HEK293 (cell line): ENCODE data around the gene TADA3.

ENCODE experiments used
- CTCF ChIA-PET: fragments of 350-600 bp; formaldehyde crosslinking; extraction: SDS; loops from one replicate; lab custom pipeline; 2021; ENCODE audit warnings: antibody characterized with exemption; lab: Yijun Ruan, JAX
- POLR2A ChIA-PET: fragments of 300-600 bp; formaldehyde crosslinking; extraction: SDS; loops from one replicate; lab custom pipeline; 2020; ENCODE audit warnings: antibody characterized with exemption, inconsistent platforms; lab: Yijun Ruan, JAX
- H3K27ac ChIP-seq: fragments of 200-500 bp; sonication (Bioruptor generic); 2 replicates; pipeline ENCODE4 v1.5.1; 2014; ENCODE audit warnings: low read depth, low read length, control low read depth, inconsistent platforms; ENCODE audit errors: extremely low read depth
- H3K36me3 ChIP-seq, 2 experiments: fragments of 200-500 bp in 1 of 2; sonication (Bioruptor generic) in 1 of 2; 1 replicate in 1 of 2; 2 replicates in 1 of 2; pipeline ENCODE4 v1.5.1; 2014 to 2017; ENCODE audit warnings: inconsistent platforms in 2 of 2, low read length in 2 of 2; ENCODE audit not compliant: control insufficient read depth in 2 of 2, insufficient read depth in 1 of 2
- H3K4me1 ChIP-seq: fragments of 200-500 bp; sonication (Bioruptor generic); 2 replicates; pipeline ENCODE4 v1.5.1; 2014; ENCODE audit warnings: mild to moderate bottlenecking, low read length, inconsistent platforms; ENCODE audit not compliant: control insufficient read depth, insufficient read depth
- H3K4me3 ChIP-seq: 2 replicates; pipeline ENCODE4 v1.5.1; 2011; ENCODE audit warnings: low read depth, mild to moderate bottlenecking, control low read depth, low read length, moderate library complexity
- H3K9me3 ChIP-seq: fragments of 200-500 bp; sonication (Bioruptor generic); 2 replicates; pipeline ENCODE4 v1.5.1; 2014; ENCODE audit warnings: low read depth, low read length, inconsistent platforms; ENCODE audit not compliant: control insufficient read depth, insufficient read depth
- BCL11A ChIP-seq: fragments of 450-650 bp; formaldehyde crosslinking; IDR thresholded peaks from 2 replicates; pipeline ENCODE4 v1.5.1; 2016; ENCODE audit warnings: low read depth, missing biosample characterization, missing genetic modification characterization
- CTCF ChIP-seq: fragments of 450-650 bp; formaldehyde crosslinking; IDR thresholded peaks from 2 replicates; pipeline ENCODE4 v1.5.1; 2016; ENCODE audit warnings: missing biosample characterization, missing genetic modification characterization
- GFI1B ChIP-seq: fragments of 450-650 bp; formaldehyde crosslinking; IDR thresholded peaks from 2 replicates; pipeline ENCODE4 v1.5.1; 2016; ENCODE audit warnings: missing biosample characterization, missing genetic modification characterization
- OSR2 ChIP-seq: fragments of 450-650 bp; formaldehyde crosslinking; IDR thresholded peaks from 2 replicates; pipeline ENCODE4 v1.5.1; 2016; ENCODE audit warnings: missing biosample characterization, missing genetic modification characterization
- WT1 ChIP-seq: fragments of 450-650 bp; formaldehyde crosslinking; IDR thresholded peaks from 2 replicates; pipeline ENCODE4 v1.5.1; 2016; ENCODE audit warnings: missing biosample characterization, missing genetic modification characterization
- ZFP69B ChIP-seq: fragments of 450-650 bp; formaldehyde crosslinking; IDR thresholded peaks from 2 replicates; pipeline ENCODE4 v1.5.1; 2016; ENCODE audit warnings: missing biosample characterization, missing genetic modification characterization
- ZNF121 ChIP-seq: fragments of 450-650 bp; formaldehyde crosslinking; IDR thresholded peaks from 2 replicates; pipeline ENCODE4 v1.5.1; 2016; ENCODE audit warnings: missing biosample characterization, missing genetic modification characterization
- ZNF146 ChIP-seq: fragments of 450-650 bp; formaldehyde crosslinking; IDR thresholded peaks from 2 replicates; pipeline ENCODE4 v1.5.1; 2016; ENCODE audit warnings: missing biosample characterization, missing genetic modification characterization
- ZNF175 ChIP-seq: fragments of 450-650 bp; formaldehyde crosslinking; IDR thresholded peaks from 2 replicates; pipeline ENCODE4 v1.5.1; 2016; ENCODE audit warnings: missing biosample characterization, missing genetic modification characterization
- ZNF292 ChIP-seq: fragments of 450-650 bp; formaldehyde crosslinking; IDR thresholded peaks from 2 replicates; pipeline ENCODE4 v1.5.1; 2016; ENCODE audit warnings: low read depth, missing biosample characterization, missing genetic modification characterization, borderline replicate concordance
- ZNF311 ChIP-seq: fragments of 450-650 bp; formaldehyde crosslinking; IDR thresholded peaks from 2 replicates; pipeline ENCODE4 v1.5.1; 2017; ENCODE audit warnings: missing biosample characterization, missing genetic modification characterization, borderline replicate concordance
- ZNF335 ChIP-seq: fragments of 450-650 bp; formaldehyde crosslinking; conservative IDR thresholded peaks from 2 replicates; pipeline ENCODE4 v1.5.1; 2016; ENCODE audit warnings: missing biosample characterization, missing genetic modification characterization
- ZNF341 ChIP-seq: fragments of 450-650 bp; formaldehyde crosslinking; IDR thresholded peaks from 2 replicates; pipeline ENCODE4; 2016; ENCODE audit warnings: low read depth, missing biosample characterization, missing genetic modification characterization
- ZNF473 ChIP-seq: fragments of 450-650 bp; formaldehyde crosslinking; IDR thresholded peaks from 2 replicates; pipeline ENCODE4 v1.5.1; 2017; ENCODE audit warnings: missing biosample characterization, missing genetic modification characterization
- ZNF510 ChIP-seq: fragments of 450-650 bp; formaldehyde crosslinking; IDR thresholded peaks from 2 replicates; pipeline ENCODE4 v1.5.1; 2018; ENCODE audit warnings: mild to moderate bottlenecking, missing genetic modification characterization, missing biosample characterization; ENCODE audit not compliant: insufficient replicate concordance
- ZNF561 ChIP-seq: fragments of 450-650 bp; IDR thresholded peaks from 2 replicates; pipeline ENCODE4 v1.5.1; 2018; ENCODE audit warnings: missing biosample characterization, missing genetic modification characterization, borderline replicate concordance
- ZNF585B ChIP-seq: fragments of 450-650 bp; formaldehyde crosslinking; IDR thresholded peaks from 2 replicates; pipeline ENCODE4 v1.5.1; 2016; ENCODE audit warnings: missing biosample characterization, missing genetic modification characterization
- ZNF596 ChIP-seq: fragments of 450-650 bp; IDR thresholded peaks from 2 replicates; pipeline ENCODE4 v1.5.0; 2018; ENCODE audit warnings: missing biosample characterization, mild to moderate bottlenecking, missing genetic modification characterization, moderate library complexity
- ZNF600 ChIP-seq: fragments of 450-650 bp; formaldehyde crosslinking; IDR thresholded peaks from 2 replicates; pipeline ENCODE4 v1.5.1; 2016; ENCODE audit warnings: missing biosample characterization, missing genetic modification characterization
- ZNF626 ChIP-seq: fragments of 450-650 bp; sonication (Bioruptor Pico); formaldehyde crosslinking; IDR thresholded peaks from 2 replicates; pipeline ENCODE4 v1.5.1; 2018; ENCODE audit warnings: missing biosample characterization, missing genetic modification characterization, inconsistent platforms
- ZNF654 ChIP-seq: fragments of 450-650 bp; formaldehyde crosslinking; IDR thresholded peaks from 2 replicates; pipeline ENCODE4 v1.5.1; 2016; ENCODE audit warnings: low read depth, missing biosample characterization, missing genetic modification characterization
- ZNF692 ChIP-seq: fragments of 450-650 bp; formaldehyde crosslinking; IDR thresholded peaks from 2 replicates; pipeline ENCODE4 v1.5.1; 2016; ENCODE audit warnings: missing biosample characterization, missing genetic modification characterization
- ZNF785 ChIP-seq: fragments of 450-650 bp; formaldehyde crosslinking; IDR thresholded peaks from 2 replicates; pipeline ENCODE4 v1.5.1; 2016; ENCODE audit warnings: missing biosample characterization, missing genetic modification characterization
- TF ChIP-seq, protein P1 (sequence below): fragments of 450-650 bp; formaldehyde crosslinking; conservative IDR thresholded peaks from 2 replicates; pipeline ENCODE4 v1.5.1; 2016; ENCODE audit warnings: low read depth, missing biosample characterization, missing genetic modification characterization

Gene TADA3

GRCh38 chr3:9782770-9783169 is 9.5 kb downstream of the TADA3 start:
- Histone ChIP-seq H3K4me1 (no peaks in the 10 kb centered on the region), H3K36me3 (peaks cover 13 to 79% of the 10 kb centered on the region in 2 experiments; a peak in 2 of 3 replicates), H3K9me3 (no peaks in the 10 kb centered on the region), H3K27ac (no peak overlapping the region), H3K4me3 (no peak overlapping the region)
- TF ChIP-seq ZNF654 (tag by site-specific recombination): peak; percentile 30; the same call in 1 of the 2 replicates
- 0 out of 2 replicates have a peak, but pooled peaks have one; percentile 16 for TF ChIP-seq CTCF (tag by site-specific recombination)
- no peak for TF ChIP-seq ZNF785 (tag by site-specific recombination)
- TF ChIP-seq ZNF600: 0 out of 2 replicates have a peak, but pooled peaks have one; percentile 26
- ChIA-PET POLR2A (interaction anchor here (0.7 to 1.6 kb wide), 3 partner anchors 10 to 1935 kb away, joined by 3 to 6 read pairs (median 3); partner anchors contain the start of gene ARPC4), CTCF (interaction anchor here (0.7 to 2.0 kb wide), 5 partner anchors 9 to 569 kb away, joined by 3 to 5 read pairs (median 4); no protein-coding TSS in a partner anchor)

- POLR2A ChIA-PET: interaction anchor here (1.4 to 1.7 kb wide), 3 partner anchors 11 to 15 kb away, joined by 3 to 8 read pairs (median 6); partner anchors contain the start of genes ARPC4 and CAMK1
- CTCF ChIA-PET: interaction anchor here (0.7 to 2.0 kb wide), 5 partner anchors 8 to 569 kb away, joined by 3 to 5 read pairs (median 4); no protein-coding TSS in a partner anchor
- Histone ChIP-seq H3K4me3 (no peak overlapping the region), H3K4me1 (no peaks in the 10 kb centered on the region), H3K9me3 (no peaks in the 10 kb centered on the region), H3K36me3 (peaks cover 13 to 72% of the 10 kb centered on the region in 2 experiments; a peak in 2 of 3 replicates), H3K27ac (no peak overlapping the region)
- no peak for TF ChIP-seq ZNF596 (tag by site-specific recombination)
- peak; percentile 35; the same call in 1 of the 2 replicates for TF ChIP-seq WT1
- TF ChIP-seq ZNF311 (tag by site-specific recombination): no peak
- no peak for TF ChIP-seq ZNF626
- peak; percentile 54; the same call in 1 of the 2 replicates for TF ChIP-seq ZFP69B (tag by site-specific recombination)
- TF ChIP-seq ZNF335: 0 out of 2 replicates have a peak, but pooled peaks have one; percentile 21
- peak; percentile 26; the same call in 1 of the 2 replicates for TF ChIP-seq BCL11A (tag by site-specific recombination)
- TF ChIP-seq GFI1B (tag by site-specific recombination): peak; percentile 94
- TF ChIP-seq ZNF121 (tag by site-specific recombination): peak; percentile 78; the same call in 1 of the 2 replicates
- peak; percentile 68; the same call in 1 of the 2 replicates for TF ChIP-seq ZNF692 (tag by site-specific recombination)
- peak; percentile 68 for TF ChIP-seq OSR2 (tag by site-specific recombination)
These were observed 10.2 kb downstream of the TADA3 start for GRCh38 chr3:9781978-9782603.

- H3K27ac ChIP-seq: no peak overlapping the region
- ChIA-PET CTCF (interaction anchor here (1.2 to 2.0 kb wide), 2 partner anchors 9 to 149 kb away, joined by 3 to 4 read pairs; no protein-coding TSS in a partner anchor), POLR2A (interaction anchor here (1.4 to 2.0 kb wide), 4 partner anchors 11 to 15 kb away, joined by 3 to 8 read pairs (median 6); partner anchors contain the start of genes ARPC4 and CAMK1)
- no peaks in the 10 kb centered on the region for H3K9me3 ChIP-seq
- no peaks in the 10 kb centered on the region for H3K4me1 ChIP-seq
- H3K36me3 ChIP-seq: peaks cover 13 to 67% of the 10 kb centered on the region in 2 experiments; a peak in 2 of 3 replicates
- H3K4me3 ChIP-seq: no peak overlapping the region
- TF ChIP-seq ZNF341 (no peak), ZNF473 (no peak), ZNF561 (tag by site-specific recombination) (no peak), ZNF175 (tag by site-specific recombination) (no peak), ZNF146 (tag by site-specific recombination) (no peak), ZNF585B (tag by site-specific recombination) (no peak), ZNF510 (tag by site-specific recombination) (no peak), ZNF292 (tag by site-specific recombination) (no peak)
- TF ChIP-seq, protein P1, sequence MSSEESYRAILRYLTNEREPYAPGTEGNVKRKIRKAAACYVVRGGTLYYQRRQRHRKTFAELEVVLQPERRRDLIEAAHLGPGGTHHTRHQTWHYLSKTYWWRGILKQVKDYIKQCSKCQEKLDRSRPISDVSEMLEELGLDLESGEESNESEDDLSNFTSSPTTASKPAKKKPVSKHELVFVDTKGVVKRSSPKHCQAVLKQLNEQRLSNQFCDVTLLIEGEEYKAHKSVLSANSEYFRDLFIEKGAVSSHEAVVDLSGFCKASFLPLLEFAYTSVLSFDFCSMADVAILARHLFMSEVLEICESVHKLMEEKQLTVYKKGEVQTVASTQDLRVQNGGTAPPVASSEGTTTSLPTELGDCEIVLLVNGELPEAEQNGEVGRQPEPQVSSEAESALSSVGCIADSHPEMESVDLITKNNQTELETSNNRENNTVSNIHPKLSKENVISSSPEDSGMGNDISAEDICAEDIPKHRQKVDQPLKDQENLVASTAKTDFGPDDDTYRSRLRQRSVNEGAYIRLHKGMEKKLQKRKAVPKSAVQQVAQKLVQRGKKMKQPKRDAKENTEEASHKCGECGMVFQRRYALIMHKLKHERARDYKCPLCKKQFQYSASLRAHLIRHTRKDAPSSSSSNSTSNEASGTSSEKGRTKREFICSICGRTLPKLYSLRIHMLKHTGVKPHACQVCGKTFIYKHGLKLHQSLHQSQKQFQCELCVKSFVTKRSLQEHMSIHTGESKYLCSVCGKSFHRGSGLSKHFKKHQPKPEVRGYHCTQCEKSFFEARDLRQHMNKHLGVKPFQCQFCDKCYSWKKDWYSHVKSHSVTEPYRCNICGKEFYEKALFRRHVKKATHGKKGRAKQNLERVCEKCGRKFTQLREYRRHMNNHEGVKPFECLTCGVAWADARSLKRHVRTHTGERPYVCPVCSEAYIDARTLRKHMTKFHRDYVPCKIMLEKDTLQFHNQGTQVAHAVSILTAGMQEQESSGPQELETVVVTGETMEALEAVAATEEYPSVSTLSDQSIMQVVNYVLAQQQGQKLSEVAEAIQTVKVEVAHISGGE (tag by site-specific recombination): no peak
These were observed 10.7 kb downstream of the TADA3 start for GRCh38 chr3:9781551-9781950.
